ENCODE data around the gene SF3A2. TPM values are rescaled to one million over a fixed set of nuclear protein-coding genes. Genes with fewer than 3 reads are reported as not detected.

The SF3A2 gene
- polyA plus RNA-seq, 1 donor from 2014 or later, result 14.4 TPM

GRCh38 chr19:2270157-2270422, 33.5 kb downstream of the SF3A2 start:
- no peaks in the 10 kb centered on the region for H3K9me3 ChIP-seq (ENCODE audit: low read length)
- peak overlapping the region; percentile 99 for H3K4me3 ChIP-seq (ENCODE audit: low read length)
- no peaks in the 10 kb centered on the region for H3K36me3 ChIP-seq (ENCODE audit: insufficient read depth, low read length)
- H3K79me2 ChIP-seq (replicated peaks; ENCODE audit: insufficient read depth, low read length), result peaks cover 42% of the 10 kb centered on the region
- peak overlapping the region; percentile 76 for H2AFZ ChIP-seq (ENCODE audit: low read depth, low read length)
- H3K27ac ChIP-seq (ENCODE audit: low read length), result peak overlapping the region; percentile 94
- peaks cover 4% of the 10 kb centered on the region for H3F3A ChIP-seq (ENCODE audit: insufficient read depth, low read length, poor library complexity, severe bottlenecking)
- H3K27me3 ChIP-seq (ENCODE audit: insufficient read depth, low read depth, low read length), result no peaks in the 10 kb centered on the region
- H3K4me2 ChIP-seq (ENCODE audit: low read length), result no peak overlapping the region
- H4K20me1 ChIP-seq (ENCODE audit: insufficient read depth), result peaks cover 42% of the 10 kb centered on the region
- H3K9ac ChIP-seq (ENCODE audit: low read length), result peak overlapping the region; percentile 99
- TF ChIP-seq SMC3 (conservative IDR thresholded peaks at IDR 0.05; ENCODE audit: poor library complexity), result no peak
- TF ChIP-seq EP300 (conservative IDR thresholded peaks at IDR 0.05; ENCODE audit: poor library complexity, severe bottlenecking), result no peak
- no peak for TF ChIP-seq RAD21 (conservative IDR thresholded peaks at IDR 0.05)
- TF ChIP-seq, protein P1, sequence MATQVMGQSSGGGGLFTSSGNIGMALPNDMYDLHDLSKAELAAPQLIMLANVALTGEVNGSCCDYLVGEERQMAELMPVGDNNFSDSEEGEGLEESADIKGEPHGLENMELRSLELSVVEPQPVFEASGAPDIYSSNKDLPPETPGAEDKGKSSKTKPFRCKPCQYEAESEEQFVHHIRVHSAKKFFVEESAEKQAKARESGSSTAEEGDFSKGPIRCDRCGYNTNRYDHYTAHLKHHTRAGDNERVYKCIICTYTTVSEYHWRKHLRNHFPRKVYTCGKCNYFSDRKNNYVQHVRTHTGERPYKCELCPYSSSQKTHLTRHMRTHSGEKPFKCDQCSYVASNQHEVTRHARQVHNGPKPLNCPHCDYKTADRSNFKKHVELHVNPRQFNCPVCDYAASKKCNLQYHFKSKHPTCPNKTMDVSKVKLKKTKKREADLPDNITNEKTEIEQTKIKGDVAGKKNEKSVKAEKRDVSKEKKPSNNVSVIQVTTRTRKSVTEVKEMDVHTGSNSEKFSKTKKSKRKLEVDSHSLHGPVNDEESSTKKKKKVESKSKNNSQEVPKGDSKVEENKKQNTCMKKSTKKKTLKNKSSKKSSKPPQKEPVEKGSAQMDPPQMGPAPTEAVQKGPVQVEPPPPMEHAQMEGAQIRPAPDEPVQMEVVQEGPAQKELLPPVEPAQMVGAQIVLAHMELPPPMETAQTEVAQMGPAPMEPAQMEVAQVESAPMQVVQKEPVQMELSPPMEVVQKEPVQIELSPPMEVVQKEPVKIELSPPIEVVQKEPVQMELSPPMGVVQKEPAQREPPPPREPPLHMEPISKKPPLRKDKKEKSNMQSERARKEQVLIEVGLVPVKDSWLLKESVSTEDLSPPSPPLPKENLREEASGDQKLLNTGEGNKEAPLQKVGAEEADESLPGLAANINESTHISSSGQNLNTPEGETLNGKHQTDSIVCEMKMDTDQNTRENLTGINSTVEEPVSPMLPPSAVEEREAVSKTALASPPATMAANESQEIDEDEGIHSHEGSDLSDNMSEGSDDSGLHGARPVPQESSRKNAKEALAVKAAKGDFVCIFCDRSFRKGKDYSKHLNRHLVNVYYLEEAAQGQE (IDR thresholded peaks at IDR 0.05; ENCODE audit: borderline replicate concordance), result no peak
- TF ChIP-seq MXI1 (conservative IDR thresholded peaks at IDR 0.05; ENCODE audit: poor library complexity, severe bottlenecking), result no peak
- no peak for TF ChIP-seq EZH2 (IDR thresholded peaks at IDR 0.05; ENCODE audit: borderline replicate concordance, insufficient read depth, low read length, poor library complexity, severe bottlenecking)
- TF ChIP-seq, protein P2, sequence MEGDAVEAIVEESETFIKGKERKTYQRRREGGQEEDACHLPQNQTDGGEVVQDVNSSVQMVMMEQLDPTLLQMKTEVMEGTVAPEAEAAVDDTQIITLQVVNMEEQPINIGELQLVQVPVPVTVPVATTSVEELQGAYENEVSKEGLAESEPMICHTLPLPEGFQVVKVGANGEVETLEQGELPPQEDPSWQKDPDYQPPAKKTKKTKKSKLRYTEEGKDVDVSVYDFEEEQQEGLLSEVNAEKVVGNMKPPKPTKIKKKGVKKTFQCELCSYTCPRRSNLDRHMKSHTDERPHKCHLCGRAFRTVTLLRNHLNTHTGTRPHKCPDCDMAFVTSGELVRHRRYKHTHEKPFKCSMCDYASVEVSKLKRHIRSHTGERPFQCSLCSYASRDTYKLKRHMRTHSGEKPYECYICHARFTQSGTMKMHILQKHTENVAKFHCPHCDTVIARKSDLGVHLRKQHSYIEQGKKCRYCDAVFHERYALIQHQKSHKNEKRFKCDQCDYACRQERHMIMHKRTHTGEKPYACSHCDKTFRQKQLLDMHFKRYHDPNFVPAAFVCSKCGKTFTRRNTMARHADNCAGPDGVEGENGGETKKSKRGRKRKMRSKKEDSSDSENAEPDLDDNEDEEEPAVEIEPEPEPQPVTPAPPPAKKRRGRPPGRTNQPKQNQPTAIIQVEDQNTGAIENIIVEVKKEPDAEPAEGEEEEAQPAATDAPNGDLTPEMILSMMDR (IDR thresholded peaks at IDR 0.05; ENCODE audit: poor library complexity, severe bottlenecking), result no peak
- TF ChIP-seq TAF1 (IDR thresholded peaks at IDR 0.05; ENCODE audit: low read depth), result no peak
- TF ChIP-seq POLR2AphosphoS5 (IDR thresholded peaks at IDR 0.05), result no peak
- H3K9me2 ChIP-seq (ENCODE audit: insufficient read depth, low read length), result no peaks in the 10 kb centered on the region

GRCh38 chr19:2270423-2271233, 34.0 kb downstream of the SF3A2 start:
- Histone ChIP-seq H3K79me2 (replicated peaks; ENCODE audit: insufficient read depth, low read length) (peaks cover 42% of the 10 kb centered on the region), H2AFZ (ENCODE audit: low read depth, low read length) (no peak overlapping the region), H4K20me1 (ENCODE audit: insufficient read depth) (peaks cover 42% of the 10 kb centered on the region), H3K27ac (ENCODE audit: low read length) (peak overlapping the region; percentile 94), H3K36me3 (ENCODE audit: insufficient read depth, low read length) (no peaks in the 10 kb centered on the region), H3K27me3 (ENCODE audit: insufficient read depth, low read depth, low read length) (no peaks in the 10 kb centered on the region), H3K9ac (ENCODE audit: low read length) (peak overlapping the region; percentile 99), H3K9me2 (ENCODE audit: insufficient read depth, low read length) (no peaks in the 10 kb centered on the region), H3K4me3 (ENCODE audit: low read length) (peak overlapping the region; percentile 99), H3K4me2 (ENCODE audit: low read length) (peak overlapping the region; percentile 65), H3F3A (ENCODE audit: insufficient read depth, low read length, poor library complexity, severe bottlenecking) (peaks cover 4% of the 10 kb centered on the region), H3K9me3 (ENCODE audit: low read length) (no peaks in the 10 kb centered on the region)
- TF ChIP-seq TAF1 (IDR thresholded peaks at IDR 0.05; ENCODE audit: low read depth), result peak; percentile 19
- no peak for TF ChIP-seq MXI1 (conservative IDR thresholded peaks at IDR 0.05; ENCODE audit: poor library complexity, severe bottlenecking)
- TF ChIP-seq POLR2AphosphoS5 (IDR thresholded peaks at IDR 0.05), result peak; percentile 64

Data from neural cell (in vitro differentiated cells).